Fibroblast of lung (primary cell): ENCODE data around the gene MAPK6.

Source experiments
- EZH2 ChIP-seq: IDR thresholded peaks from 2 replicates; pipeline ENCODE4 v1.5.1; 2012; ENCODE audit warnings: low read length, control low read depth, mild to moderate bottlenecking; ENCODE audit errors: missing control alignments
- TF ChIP-seq, protein P1 (sequence below), 2 donors: IDR thresholded peaks in 1 of 2; conservative IDR thresholded peaks in 1 of 2; 1 replicate in 1 of 2; 2 replicates in 1 of 2; pipeline ENCODE4 v1.5.1; 2011 to 2012; ENCODE audit warnings: low read length in 2 of 2, control low read depth in 1 of 2, inconsistent platforms in 1 of 2, low read depth in 1 of 2, mild to moderate bottlenecking in 1 of 2

DNA sequence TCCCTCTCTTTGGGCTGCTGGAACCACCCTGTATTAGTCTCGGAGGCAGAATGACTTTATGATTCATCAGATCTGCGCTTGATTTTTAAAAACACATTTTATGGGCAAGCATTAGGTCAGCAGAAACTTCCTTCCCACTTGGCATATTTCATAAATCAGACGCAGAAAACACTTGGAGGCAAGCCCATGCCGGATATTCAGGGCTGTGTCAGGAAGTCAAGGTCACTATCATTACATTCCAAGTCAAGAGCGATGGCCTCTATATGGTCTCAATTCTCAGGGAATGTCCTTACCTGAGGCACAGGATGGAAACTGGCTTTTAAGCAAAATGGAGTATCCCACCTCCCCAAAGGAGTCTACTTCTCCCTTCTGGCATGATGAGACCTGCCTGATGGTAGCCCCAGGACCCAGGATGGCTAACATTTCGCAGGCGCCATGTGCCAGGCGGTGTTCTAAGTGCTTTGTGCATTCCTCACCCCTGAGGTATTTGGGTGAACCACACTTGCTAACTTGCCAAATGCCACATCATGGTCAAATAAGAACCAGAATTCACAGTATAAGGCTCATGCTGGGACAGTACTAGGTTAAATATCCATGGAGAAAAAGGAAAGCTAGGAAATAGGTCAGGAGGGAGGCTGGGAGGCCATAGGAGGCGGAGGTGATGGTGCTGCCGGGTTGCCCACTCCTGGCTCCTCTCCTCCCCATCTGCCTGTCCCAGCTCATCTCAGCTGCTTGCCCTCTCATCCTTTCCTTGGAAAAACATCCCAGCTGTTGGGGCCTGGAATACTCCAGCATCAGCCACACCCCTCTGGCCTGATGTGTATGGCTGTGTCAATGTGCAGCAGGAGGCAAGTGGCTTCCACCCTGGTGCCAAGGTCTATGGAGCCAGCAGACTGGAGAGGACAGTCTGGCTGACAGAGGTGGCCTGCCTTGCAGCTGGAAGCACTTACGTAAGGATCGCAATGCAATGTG, 74.8 kb downstream of the MAPK6 start:
- TF ChIP-seq EZH2, result no peak
- TF ChIP-seq, protein P1, sequence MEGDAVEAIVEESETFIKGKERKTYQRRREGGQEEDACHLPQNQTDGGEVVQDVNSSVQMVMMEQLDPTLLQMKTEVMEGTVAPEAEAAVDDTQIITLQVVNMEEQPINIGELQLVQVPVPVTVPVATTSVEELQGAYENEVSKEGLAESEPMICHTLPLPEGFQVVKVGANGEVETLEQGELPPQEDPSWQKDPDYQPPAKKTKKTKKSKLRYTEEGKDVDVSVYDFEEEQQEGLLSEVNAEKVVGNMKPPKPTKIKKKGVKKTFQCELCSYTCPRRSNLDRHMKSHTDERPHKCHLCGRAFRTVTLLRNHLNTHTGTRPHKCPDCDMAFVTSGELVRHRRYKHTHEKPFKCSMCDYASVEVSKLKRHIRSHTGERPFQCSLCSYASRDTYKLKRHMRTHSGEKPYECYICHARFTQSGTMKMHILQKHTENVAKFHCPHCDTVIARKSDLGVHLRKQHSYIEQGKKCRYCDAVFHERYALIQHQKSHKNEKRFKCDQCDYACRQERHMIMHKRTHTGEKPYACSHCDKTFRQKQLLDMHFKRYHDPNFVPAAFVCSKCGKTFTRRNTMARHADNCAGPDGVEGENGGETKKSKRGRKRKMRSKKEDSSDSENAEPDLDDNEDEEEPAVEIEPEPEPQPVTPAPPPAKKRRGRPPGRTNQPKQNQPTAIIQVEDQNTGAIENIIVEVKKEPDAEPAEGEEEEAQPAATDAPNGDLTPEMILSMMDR (conservative IDR thresholded peaks at IDR 0.05 in 1 of 2, IDR thresholded peaks at IDR 0.05 in 1 of 2; ENCODE audit: low read depth in 1 of 2, low read length in 2 of 2), result no peak
